Thyroid gland (tissue), 4 donors: Measurements from ENCODE around the gene PARD3. TPM values are rescaled to one million over a fixed set of nuclear protein-coding genes. Genes with fewer than 3 reads are reported as not detected.

Experiments used
- DNase-seq, 2 donors: peaks; one replicate each; pipeline ENCODE4 v3.0.0-alpha.2; 2019
- H3K27ac ChIP-seq, 3 donors: fragments of 200-600 bp; sonication (generic); 1 replicate in 2 of 3; 2 replicates in 1 of 3; pipeline ENCODE4 v1.5.1; 2016 to 2019; ENCODE audit warnings: mild to moderate bottlenecking in 1 of 3, moderate library complexity in 1 of 3
- H3K27me3 ChIP-seq: fragments of 200-600 bp; sonication (generic); one replicate; pipeline ENCODE4 v1.5.1; 2019
- H3K36me3 ChIP-seq, 2 donors: fragments of 200-600 bp; sonication (generic); one replicate each; pipeline ENCODE4 v1.5.1; 2016 to 2019
- H3K4me1 ChIP-seq, 2 donors: fragments of 200-600 bp; sonication (generic); one replicate each; pipeline ENCODE4 v1.5.1; 2017 to 2019
- H3K4me3 ChIP-seq, 3 donors: fragments of 200-600 bp; sonication (generic); replicated peaks in 1 of 3; 1 replicate in 2 of 3; 2 replicates in 1 of 3; pipeline ENCODE4 v1.5.1; 2016; ENCODE audit warnings: mild to moderate bottlenecking in 1 of 3
- H3K9me3 ChIP-seq: fragments of 200-600 bp; sonication (generic); one replicate; pipeline ENCODE4 v1.5.1; 2017
- POLR2A ChIP-seq, 2 donors: fragments of 450-650 bp; IDR thresholded peaks; one replicate each; pipeline ENCODE4 v1.6.1; 2017; ENCODE audit warnings: antibody characterized with exemption in 2 of 2, mild to moderate bottlenecking in 2 of 2, moderate library complexity in 1 of 2
- WGBS, 2 donors: methylation state at CpG; one replicate each; pipeline ENCODE4 v1.1.5; 2017; 5-methylcytosine and 5-hydroxymethylcytosine counted together
- intact Hi-C: fragments of 100-400 bp; cut with DNase I; formaldehyde crosslinking; loops from one replicate; pipeline ENCODE4 v1.15.1; 2023
- total RNA-seq, 4 donors: library from RNA; depleted of rRNA; stranded (reverse); fragments of >200 nt; gene quantifications; one replicate each; pipeline ENCODE4 v1.2.3, GENCODE V29; 2016
- TF ChIP-seq, protein P1 (sequence below), 6 experiments: fragments of 200-600 bp in 3 of 6; fragments of 450-650 bp in 3 of 6; sonication (generic) in 3 of 6; IDR thresholded peaks; one replicate each; pipeline ENCODE4 v1.5.1; 2016 to 2019; ENCODE audit warnings: antibody characterized with exemption in 6 of 6, mild to moderate bottlenecking in 2 of 6, inconsistent platforms in 1 of 6, moderate library complexity in 1 of 6

PARD3 gene
- total RNA-seq, 4 donors from 2014 or later, result 48.6 to 88.4 (median 57.7) TPM

DNA sequence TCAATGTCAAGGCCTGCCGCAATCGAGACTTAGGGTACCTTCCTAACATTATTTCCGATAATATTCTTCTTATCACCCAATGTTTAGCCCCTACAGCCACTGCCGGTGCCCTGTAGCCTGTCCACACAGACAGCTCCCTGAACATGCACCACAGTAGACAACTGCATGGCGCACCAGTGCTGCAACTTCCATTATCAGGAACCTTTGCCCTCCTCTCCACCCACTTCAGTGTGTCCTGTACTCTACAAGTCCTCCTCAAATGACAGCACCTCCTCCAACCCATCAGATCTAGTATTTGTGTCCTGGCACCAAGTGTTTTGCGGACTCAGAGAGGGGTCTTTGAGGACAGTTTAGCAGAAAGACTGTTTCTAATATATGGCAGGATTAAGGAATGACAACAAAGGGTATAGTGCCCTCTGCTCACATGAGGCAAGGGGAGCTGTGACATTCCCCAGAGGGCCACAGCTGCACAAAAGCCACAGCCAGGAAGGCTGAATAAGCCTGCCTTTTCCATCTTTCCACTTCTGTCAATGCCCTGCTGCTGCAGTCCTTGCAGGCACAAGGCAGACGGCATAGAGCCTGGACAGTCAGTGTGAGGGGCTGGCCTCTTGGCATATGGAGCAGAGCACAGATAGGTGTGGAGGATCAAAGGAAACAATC lies 335.4 kb downstream of the PARD3 start:
- intact Hi-C loops, result no loop called here
- H3K4me1 ChIP-seq, result no peaks in the 10 kb centered on the region
- no peak overlapping the region for H3K4me3 ChIP-seq
- no peaks in the 10 kb centered on the region for H3K27me3 ChIP-seq
- no peak for DNase-seq
- 95 to 97% methylated on average over 7 of the region's 7 CpGs for WGBS, 2 donors
- TF ChIP-seq, protein P1, sequence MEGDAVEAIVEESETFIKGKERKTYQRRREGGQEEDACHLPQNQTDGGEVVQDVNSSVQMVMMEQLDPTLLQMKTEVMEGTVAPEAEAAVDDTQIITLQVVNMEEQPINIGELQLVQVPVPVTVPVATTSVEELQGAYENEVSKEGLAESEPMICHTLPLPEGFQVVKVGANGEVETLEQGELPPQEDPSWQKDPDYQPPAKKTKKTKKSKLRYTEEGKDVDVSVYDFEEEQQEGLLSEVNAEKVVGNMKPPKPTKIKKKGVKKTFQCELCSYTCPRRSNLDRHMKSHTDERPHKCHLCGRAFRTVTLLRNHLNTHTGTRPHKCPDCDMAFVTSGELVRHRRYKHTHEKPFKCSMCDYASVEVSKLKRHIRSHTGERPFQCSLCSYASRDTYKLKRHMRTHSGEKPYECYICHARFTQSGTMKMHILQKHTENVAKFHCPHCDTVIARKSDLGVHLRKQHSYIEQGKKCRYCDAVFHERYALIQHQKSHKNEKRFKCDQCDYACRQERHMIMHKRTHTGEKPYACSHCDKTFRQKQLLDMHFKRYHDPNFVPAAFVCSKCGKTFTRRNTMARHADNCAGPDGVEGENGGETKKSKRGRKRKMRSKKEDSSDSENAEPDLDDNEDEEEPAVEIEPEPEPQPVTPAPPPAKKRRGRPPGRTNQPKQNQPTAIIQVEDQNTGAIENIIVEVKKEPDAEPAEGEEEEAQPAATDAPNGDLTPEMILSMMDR (IDR thresholded peaks at IDR 0.05), result no peak
- TF ChIP-seq POLR2A (IDR thresholded peaks at IDR 0.05), result no peak
- no peaks in the 10 kb centered on the region for H3K9me3 ChIP-seq
- H3K36me3 ChIP-seq, result no peaks in the 10 kb centered on the region
- H3K27ac ChIP-seq, result no peak overlapping the region

GRCh38 chr10:34477249-34477648 lies 337.8 kb downstream of the PARD3 start:
- no peak for DNase-seq
- WGBS, 2 donors, result 95 to 97% methylated on average over 2 of the region's 2 CpGs
- H3K36me3 ChIP-seq, result no peaks in the 10 kb centered on the region
- H3K27ac ChIP-seq, result no peak overlapping the region
- intact Hi-C loops, result no loop called here
- H3K27me3 ChIP-seq, result no peaks in the 10 kb centered on the region
- H3K9me3 ChIP-seq, result no peaks in the 10 kb centered on the region
- H3K4me3 ChIP-seq, result no peak overlapping the region
- no peaks in the 10 kb centered on the region for H3K4me1 ChIP-seq
- TF ChIP-seq POLR2A (IDR thresholded peaks at IDR 0.05), result no peak
- TF ChIP-seq, protein P1 (IDR thresholded peaks at IDR 0.05), result no peak

- TF ChIP-seq POLR2A (IDR thresholded peaks at IDR 0.05), result no peak
- TF ChIP-seq, protein P1 (IDR thresholded peaks at IDR 0.05), result no peak
- intact Hi-C loops, result no loop called here
- Histone ChIP-seq H3K36me3 (no peaks in the 10 kb centered on the region), H3K27ac (no peak overlapping the region), H3K4me3 (no peak overlapping the region), H3K4me1 (no peaks in the 10 kb centered on the region), H3K27me3 (no peaks in the 10 kb centered on the region), H3K9me3 (no peaks in the 10 kb centered on the region)
- no peak for DNase-seq
- WGBS, 2 donors, result 92 to 95% methylated on average over 3 of the region's 3 CpGs
These were observed 338.5 kb downstream of the PARD3 start for GRCh38 chr10:34476608-34477007.

DNA sequence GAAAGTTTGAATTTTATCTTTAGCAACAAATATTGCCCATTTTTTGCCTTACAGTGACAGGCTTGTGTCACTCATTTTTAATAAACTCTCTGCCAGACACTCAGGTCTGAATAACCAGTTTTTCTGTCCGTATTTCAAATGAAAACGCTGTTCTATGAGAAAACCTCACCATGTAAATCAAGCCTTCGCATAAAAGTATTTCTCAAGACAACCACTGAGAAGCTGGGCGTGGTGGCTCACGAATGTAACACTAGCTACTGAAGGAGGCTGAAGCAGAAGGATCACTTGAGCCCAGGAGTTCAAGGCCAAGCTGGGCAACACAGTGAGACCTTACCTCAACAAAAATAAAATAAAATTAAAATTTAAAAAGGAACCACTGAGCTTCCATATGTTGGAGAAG lies 339.3 kb downstream of the PARD3 start:
- Histone ChIP-seq H3K4me1 (no peaks in the 10 kb centered on the region), H3K4me3 (no peak overlapping the region), H3K27ac (no peak overlapping the region), H3K27me3 (no peaks in the 10 kb centered on the region), H3K9me3 (no peaks in the 10 kb centered on the region), H3K36me3 (no peaks in the 10 kb centered on the region)
- DNase-seq, result no peak
- intact Hi-C loops, result no loop called here
- TF ChIP-seq, protein P1 (IDR thresholded peaks at IDR 0.05), result no peak
- no peak for TF ChIP-seq POLR2A (IDR thresholded peaks at IDR 0.05)
- 92 to 95% methylated on average over 5 of the region's 5 CpGs for WGBS, 2 donors

GRCh38 chr10:34475274-34475646 lies 339.8 kb downstream of the PARD3 start:
- no peak overlapping the region for H3K4me3 ChIP-seq
- H3K27me3 ChIP-seq, result no peaks in the 10 kb centered on the region
- H3K4me1 ChIP-seq, result no peaks in the 10 kb centered on the region
- TF ChIP-seq, protein P1 (IDR thresholded peaks at IDR 0.05), result no peak
- TF ChIP-seq POLR2A (IDR thresholded peaks at IDR 0.05), result no peak
- 69 to 80% methylated on average over 2 of the region's 2 CpGs for WGBS, 2 donors
- no peaks in the 10 kb centered on the region for H3K9me3 ChIP-seq
- intact Hi-C loops, result no loop called here
- DNase-seq, result no peak
- H3K27ac ChIP-seq, result no peak overlapping the region
- no peaks in the 10 kb centered on the region for H3K36me3 ChIP-seq
